HepG2 (cell line): ENCODE data around the gene PSMA7. TPM values are rescaled to one million over a fixed set of nuclear protein-coding genes. Genes with fewer than 3 reads are reported as not detected.
A peak's percentile ranks its signal among the peaks of the same experiment; 100 is the strongest.

ENCODE experiments used
- GABPA ChIP-seq, 2 experiments: IDR thresholded peaks; 2 replicates each; pipeline ENCODE4 v1.6.1; 2011 to 2016; ENCODE audit warnings: low read depth in 2 of 2, low read length in 1 of 2, missing biosample characterization in 1 of 2, missing genetic modification characterization in 1 of 2
- GABPB1 ChIP-seq: IDR thresholded peaks from 2 replicates; pipeline ENCODE4 v1.6.1; 2016; ENCODE audit warnings: mild to moderate bottlenecking, missing genetic modification reagents, moderate library complexity, missing compliant biosample characterization
- HCFC1 ChIP-seq: fragments of 150-350 bp; IDR thresholded peaks from 2 replicates; pipeline ENCODE4 v1.6.1; 2014; ENCODE audit warnings: low read depth, low read length
- HOXD1 ChIP-seq: sonication (generic); formaldehyde crosslinking; IDR thresholded peaks from 2 replicates; pipeline ENCODE4 v1.5.0; 2020; ENCODE audit warnings: missing genetic modification reagents
- JARID2 ChIP-seq: sonication (generic); formaldehyde crosslinking; IDR thresholded peaks from 2 replicates; pipeline ENCODE4 v1.8.1; 2023; ENCODE audit warnings: missing genetic modification reagents, inconsistent platforms; ENCODE audit not compliant: insufficient replicate concordance
- MEIS2 ChIP-seq: sonication (generic); formaldehyde crosslinking; IDR thresholded peaks from 2 replicates; pipeline ENCODE4 v1.9.0; 2021; ENCODE audit warnings: mild to moderate bottlenecking, missing genetic modification reagents
- MTF2 ChIP-seq: sonication (generic); formaldehyde crosslinking; IDR thresholded peaks from 2 replicates; pipeline ENCODE4 v1.5.0; 2020; ENCODE audit warnings: missing genetic modification reagents, borderline replicate concordance
- PHF21A ChIP-seq: sonication (generic); formaldehyde crosslinking; IDR thresholded peaks from 2 replicates; pipeline ENCODE4 v1.5.0; 2020; ENCODE audit warnings: mild to moderate bottlenecking, missing genetic modification reagents
- RBM39 ChIP-seq: fragments of 200-400 bp; formaldehyde crosslinking; IDR thresholded peaks from one replicate; pipeline ENCODE4 v1.6.1; 2018; ENCODE audit warnings: antibody characterized with exemption, mild to moderate bottlenecking, low read depth, low read length; ENCODE audit not compliant: poor library complexity, severe bottlenecking
- RFX3 ChIP-seq: IDR thresholded peaks from 2 replicates; pipeline ENCODE4 v1.6.1; 2016; ENCODE audit warnings: missing biosample characterization, missing genetic modification reagents
- SIX1 ChIP-seq: sonication (generic); formaldehyde crosslinking; IDR thresholded peaks from 2 replicates; pipeline ENCODE4 v1.4.0; 2020; ENCODE audit warnings: missing genetic modification reagents, borderline replicate concordance
- SMYD3 ChIP-seq: sonication (generic); formaldehyde crosslinking; IDR thresholded peaks from 2 replicates; pipeline ENCODE4 v1.8.1; 2023; ENCODE audit warnings: mild to moderate bottlenecking, missing genetic modification reagents
- YY1 ChIP-seq: IDR thresholded peaks from 2 replicates; pipeline ENCODE4 v1.6.1; 2011; ENCODE audit warnings: low read length, low read depth, moderate library complexity, mild to moderate bottlenecking; ENCODE audit not compliant: insufficient read depth, insufficient replicate concordance
- ZFP1 ChIP-seq: IDR thresholded peaks from 2 replicates; pipeline ENCODE4 v1.6.1; 2016
- ZNF138 ChIP-seq: sonication (generic); formaldehyde crosslinking; IDR thresholded peaks from 2 replicates; pipeline ENCODE4 v1.5.0; 2020; ENCODE audit warnings: mild to moderate bottlenecking, low read depth, missing genetic modification reagents
- ZNF24 ChIP-seq: fragments of 450-650 bp; IDR thresholded peaks from 2 replicates; pipeline ENCODE4 v1.6.1; 2017; ENCODE audit warnings: antibody characterized with exemption, mild to moderate bottlenecking
- ZNF383 ChIP-seq: sonication (generic); formaldehyde crosslinking; IDR thresholded peaks from 2 replicates; pipeline ENCODE4 v1.4.0; 2020; ENCODE audit warnings: missing genetic modification reagents, mild to moderate bottlenecking, borderline replicate concordance
- ZNF598 ChIP-seq: sonication (generic); formaldehyde crosslinking; IDR thresholded peaks from 2 replicates; pipeline ENCODE4 v1.5.1; 2020; ENCODE audit warnings: mild to moderate bottlenecking, missing genetic modification reagents, borderline replicate concordance
- ZNF644 ChIP-seq: IDR thresholded peaks from 2 replicates; pipeline ENCODE4 v1.6.1; 2016; ENCODE audit warnings: low read depth
- ZNF782 ChIP-seq: sonication (generic); formaldehyde crosslinking; IDR thresholded peaks from 2 replicates; pipeline ENCODE4 v1.4.0; 2020; ENCODE audit warnings: missing genetic modification reagents, mild to moderate bottlenecking, borderline replicate concordance
- polyA plus RNA-seq, 8 experiments: library from polyadenylated mRNA; depleted of rRNA in 3 of 8; stranded (reverse) in 7 of 8; unstranded in 1 of 8; fragments of >200 nt; fragmentation: Illumina TruSeq in 4 of 8; extraction: Trizol in 4 of 8; gene quantifications; 2 replicates each; pipeline versions ENCODE4 v1.2.1 to v1.2.3, GENCODE V29; 2011 to 2016; ENCODE audit warnings: low read depth in 4 of 8, missing spikeins in 1 of 8, mixed read lengths in 1 of 8; ENCODE audit not compliant: insufficient read depth in 1 of 8
- total RNA-seq, 5 experiments: library from RNA; depleted of rRNA; stranded (reverse); fragments of >200 nt; fragmentation: Illumina TruSeq; extraction: Trizol; gene quantifications; 2 replicates each; pipeline ENCODE4 v1.2.3, GENCODE V29; 2016; ENCODE audit warnings: low read depth in 1 of 5
- TF ChIP-seq, protein P1 (sequence below): conservative IDR thresholded peaks from 2 replicates; pipeline ENCODE4 v1.6.1; 2018; ENCODE audit warnings: missing genetic modification reagents
- TF ChIP-seq, protein P2 (sequence below): sonication (generic); formaldehyde crosslinking; IDR thresholded peaks from 2 replicates; pipeline ENCODE4 v1.8.1; 2023; ENCODE audit warnings: mild to moderate bottlenecking, inconsistent platforms, moderate library complexity, missing genetic modification reagents, borderline replicate concordance
- TF ChIP-seq, protein P3 (sequence below): sonication (generic); formaldehyde crosslinking; IDR thresholded peaks from 2 replicates; pipeline ENCODE4 v1.5.0; 2020; ENCODE audit warnings: mild to moderate bottlenecking, missing genetic modification reagents
- TF ChIP-seq, protein P4 (sequence below): sonication (generic); formaldehyde crosslinking; IDR thresholded peaks from 2 replicates; pipeline ENCODE4 v1.4.0; 2020; ENCODE audit warnings: missing genetic modification reagents

Gene PSMA7
- total and polyA plus RNA-seq, 2 of the 13 experiments (the other 11 are each of a cell fraction or from before 2014, with no cell fraction given) = 531 to 631 TPM

DNA sequence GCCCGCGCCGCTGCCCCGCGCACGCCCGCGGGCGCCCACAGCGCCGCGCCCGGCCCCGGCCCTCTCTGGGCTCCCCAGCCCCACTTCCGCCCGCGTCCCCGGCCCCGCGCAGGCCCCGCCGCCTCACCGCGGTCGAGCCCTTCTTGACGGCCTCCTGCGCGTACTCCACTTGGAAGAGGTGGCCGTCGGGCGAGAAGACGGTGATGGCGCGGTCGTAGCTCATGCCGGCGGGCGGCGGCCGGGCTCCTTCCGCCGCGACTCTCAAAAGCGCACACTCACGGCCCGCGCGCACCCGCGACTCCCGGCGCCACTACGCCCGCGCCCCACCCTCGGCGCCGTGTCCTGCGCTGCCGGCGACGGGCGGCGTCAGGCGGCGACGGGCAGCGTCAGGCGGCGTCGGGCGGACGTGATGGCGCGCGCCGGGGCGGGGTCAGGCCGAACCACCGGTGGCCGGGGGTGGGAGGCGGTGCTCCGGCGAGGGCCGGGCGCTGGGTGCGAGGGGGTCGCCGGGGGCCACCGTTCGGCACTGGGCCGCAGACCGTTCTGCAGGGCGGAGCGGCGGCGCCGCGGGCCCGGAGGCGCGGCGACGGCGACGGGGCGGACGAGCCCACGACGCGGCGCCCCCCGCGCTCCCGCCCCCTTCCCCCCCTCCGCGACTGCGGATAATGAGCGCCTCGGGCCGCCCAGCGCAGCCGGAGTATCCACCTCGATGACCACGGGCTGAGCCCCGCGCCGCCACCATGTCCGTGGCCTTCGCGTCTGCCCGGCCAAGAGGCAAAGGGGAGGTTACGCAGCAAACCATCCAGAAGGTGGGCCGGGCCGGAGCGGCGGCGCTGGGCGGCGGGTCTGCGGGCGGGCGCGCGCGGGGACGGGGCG, at the start of gene PSMA7, which contains the start of gene SS18L1 (continued):
- no peak; the same call in 1 of the 2 replicates for TF ChIP-seq ZFP1
- TF ChIP-seq PHF21A (CRISPR knock-in tag) = no peak
- TF ChIP-seq ZNF383 (CRISPR knock-in tag) = no peak
- TF ChIP-seq ZNF138 (CRISPR knock-in tag) = peak; percentile 95
- peak; percentile 33; the same call in 1 of the 2 replicates for TF ChIP-seq GABPA (IDR thresholded peaks at IDR 0.05; ENCODE audit: low read depth, low read length)
- no peak for TF ChIP-seq GABPA (CRISPR knock-in tag; IDR thresholded peaks at IDR 0.05; ENCODE audit: low read depth)
- TF ChIP-seq, protein P1, sequence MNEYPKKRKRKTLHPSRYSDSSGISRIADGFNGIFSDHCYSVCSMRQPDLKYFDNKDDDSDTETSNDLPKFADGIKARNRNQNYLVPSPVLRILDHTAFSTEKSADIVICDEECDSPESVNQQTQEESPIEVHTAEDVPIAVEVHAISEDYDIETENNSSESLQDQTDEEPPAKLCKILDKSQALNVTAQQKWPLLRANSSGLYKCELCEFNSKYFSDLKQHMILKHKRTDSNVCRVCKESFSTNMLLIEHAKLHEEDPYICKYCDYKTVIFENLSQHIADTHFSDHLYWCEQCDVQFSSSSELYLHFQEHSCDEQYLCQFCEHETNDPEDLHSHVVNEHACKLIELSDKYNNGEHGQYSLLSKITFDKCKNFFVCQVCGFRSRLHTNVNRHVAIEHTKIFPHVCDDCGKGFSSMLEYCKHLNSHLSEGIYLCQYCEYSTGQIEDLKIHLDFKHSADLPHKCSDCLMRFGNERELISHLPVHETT = peak; percentile 84
- TF ChIP-seq, protein P2, sequence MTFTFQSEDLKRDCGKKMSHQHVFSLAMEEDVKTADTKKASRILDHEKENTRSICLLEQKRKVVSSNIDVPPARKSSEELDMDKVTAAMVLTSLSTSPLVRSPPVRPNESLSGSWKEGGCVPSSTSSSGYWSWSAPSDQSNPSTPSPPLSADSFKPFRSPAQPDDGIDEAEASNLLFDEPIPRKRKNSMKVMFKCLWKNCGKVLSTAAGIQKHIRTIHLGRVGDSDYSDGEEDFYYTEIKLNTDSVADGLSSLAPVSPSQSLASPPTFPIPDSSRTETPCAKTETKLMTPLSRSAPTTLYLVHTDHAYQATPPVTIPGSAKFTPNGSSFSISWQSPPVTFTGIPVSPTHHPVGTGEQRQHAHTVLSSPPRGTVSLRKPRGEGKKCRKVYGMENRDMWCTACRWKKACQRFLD (CRISPR knock-in tag) = no peak
- peak; percentile 85 for TF ChIP-seq JARID2 (CRISPR knock-in tag)
- TF ChIP-seq HCFC1 = 0 out of 2 replicates have a peak, but pooled peaks have one; percentile 28
- peak; percentile 63 for TF ChIP-seq YY1
- TF ChIP-seq ZNF782 (CRISPR knock-in tag) = peak; percentile 88; the same call in 1 of the 2 replicates
- no peak for TF ChIP-seq ZNF24
- 0 out of 2 replicates have a peak, but pooled peaks have one; percentile 42 for TF ChIP-seq SIX1
- TF ChIP-seq RBM39 = peak; percentile 45
- peak; percentile 84; the same call in 1 of the 2 replicates for TF ChIP-seq GABPB1 (CRISPR knock-in tag)
- TF ChIP-seq RFX3 (CRISPR knock-in tag) = no peak
- TF ChIP-seq SMYD3 = no peak
- TF ChIP-seq MEIS2 (CRISPR knock-in tag) = peak; percentile 81
- TF ChIP-seq, protein P3, sequence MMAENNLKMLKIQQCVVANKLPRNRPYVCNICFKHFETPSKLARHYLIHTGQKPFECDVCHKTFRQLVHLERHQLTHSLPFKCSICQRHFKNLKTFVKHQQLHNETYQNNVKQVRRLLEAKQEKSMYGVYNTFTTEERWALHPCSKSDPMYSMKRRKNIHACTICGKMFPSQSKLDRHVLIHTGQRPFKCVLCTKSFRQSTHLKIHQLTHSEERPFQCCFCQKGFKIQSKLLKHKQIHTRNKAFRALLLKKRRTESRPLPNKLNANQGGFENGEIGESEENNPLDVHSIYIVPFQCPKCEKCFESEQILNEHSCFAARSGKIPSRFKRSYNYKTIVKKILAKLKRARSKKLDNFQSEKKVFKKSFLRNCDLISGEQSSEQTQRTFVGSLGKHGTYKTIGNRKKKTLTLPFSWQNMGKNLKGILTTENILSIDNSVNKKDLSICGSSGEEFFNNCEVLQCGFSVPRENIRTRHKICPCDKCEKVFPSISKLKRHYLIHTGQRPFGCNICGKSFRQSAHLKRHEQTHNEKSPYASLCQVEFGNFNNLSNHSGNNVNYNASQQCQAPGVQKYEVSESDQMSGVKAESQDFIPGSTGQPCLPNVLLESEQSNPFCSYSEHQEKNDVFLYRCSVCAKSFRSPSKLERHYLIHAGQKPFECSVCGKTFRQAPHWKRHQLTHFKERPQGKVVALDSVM (CRISPR knock-in tag) = peak; percentile 43
- TF ChIP-seq MTF2 (CRISPR knock-in tag) = no peak
- TF ChIP-seq ZNF598 (CRISPR knock-in tag) = peak; percentile 40; the same call in 1 of the 2 replicates
- 0 out of 2 replicates have a peak, but pooled peaks have one; percentile 66 for TF ChIP-seq HOXD1 (CRISPR knock-in tag)
- TF ChIP-seq, protein P4, sequence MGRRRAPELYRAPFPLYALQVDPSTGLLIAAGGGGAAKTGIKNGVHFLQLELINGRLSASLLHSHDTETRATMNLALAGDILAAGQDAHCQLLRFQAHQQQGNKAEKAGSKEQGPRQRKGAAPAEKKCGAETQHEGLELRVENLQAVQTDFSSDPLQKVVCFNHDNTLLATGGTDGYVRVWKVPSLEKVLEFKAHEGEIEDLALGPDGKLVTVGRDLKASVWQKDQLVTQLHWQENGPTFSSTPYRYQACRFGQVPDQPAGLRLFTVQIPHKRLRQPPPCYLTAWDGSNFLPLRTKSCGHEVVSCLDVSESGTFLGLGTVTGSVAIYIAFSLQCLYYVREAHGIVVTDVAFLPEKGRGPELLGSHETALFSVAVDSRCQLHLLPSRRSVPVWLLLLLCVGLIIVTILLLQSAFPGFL (CRISPR knock-in tag) = peak; percentile 76; the same call in 1 of the 2 replicates
- TF ChIP-seq ZNF644 (CRISPR knock-in tag) = no peak
